Measurements from ENCODE around the gene PLA2G6. TPM values are rescaled to one million over a fixed set of nuclear protein-coding genes. Genes with fewer than 3 reads are reported as not detected.

Gene PLA2G6
- total RNA-seq, 1 donor from 2014 or later = 16.3 TPM

- peaks cover 33% of the 10 kb centered on the region for H3K36me3 Mint-ChIP-seq (ENCODE audit: low read depth)
- peaks cover 7% of the 10 kb centered on the region for H3K4me1 Mint-ChIP-seq (ENCODE audit: low read depth)
- DNase-seq (ENCODE audit: low spot score) = no peak
- peak overlapping the region; percentile 8 for H3K27ac Mint-ChIP-seq (ENCODE audit: unreplicated experiment)
- no peak overlapping the region for H3K4me3 Mint-ChIP-seq (ENCODE audit: unreplicated experiment)
- no peak for TF ChIP-seq CTCF (IDR thresholded peaks at IDR 0.05)
- no peaks in the 10 kb centered on the region for H3K27me3 Mint-ChIP-seq (ENCODE audit: low read depth)
- H3K9me3 Mint-ChIP-seq (ENCODE audit: low read depth) = no peaks in the 10 kb centered on the region
Measured at GRCh38 chr22:38228326-38228872, 46.8 kb upstream of the PLA2G6 start.

GRCh38 chr22:38226853-38227649 is 45.4 kb upstream of the PLA2G6 start:
- no peaks in the 10 kb centered on the region for H3K27me3 Mint-ChIP-seq (ENCODE audit: low read depth)
- peaks cover 29% of the 10 kb centered on the region for H3K36me3 Mint-ChIP-seq (ENCODE audit: low read depth)
- H3K4me1 Mint-ChIP-seq (ENCODE audit: low read depth) = peaks cover 15% of the 10 kb centered on the region
- no peak for TF ChIP-seq CTCF (IDR thresholded peaks at IDR 0.05)
- no peak overlapping the region for H3K4me3 Mint-ChIP-seq (ENCODE audit: unreplicated experiment)
- no peak for DNase-seq (ENCODE audit: low spot score)
- no peaks in the 10 kb centered on the region for H3K9me3 Mint-ChIP-seq (ENCODE audit: low read depth)
- no peak overlapping the region for H3K27ac Mint-ChIP-seq (ENCODE audit: unreplicated experiment)

GRCh38 chr22:38223289-38223960 is 41.8 kb upstream of the PLA2G6 start:
- no peak for DNase-seq (ENCODE audit: low spot score)
- H3K9me3 Mint-ChIP-seq (ENCODE audit: low read depth) = no peaks in the 10 kb centered on the region
- H3K4me1 Mint-ChIP-seq (ENCODE audit: low read depth) = peaks cover 35% of the 10 kb centered on the region
- H3K36me3 Mint-ChIP-seq (ENCODE audit: low read depth) = peaks cover 22% of the 10 kb centered on the region
- H3K4me3 Mint-ChIP-seq (ENCODE audit: unreplicated experiment) = no peak overlapping the region
- TF ChIP-seq CTCF (IDR thresholded peaks at IDR 0.05) = no peak
- no peaks in the 10 kb centered on the region for H3K27me3 Mint-ChIP-seq (ENCODE audit: low read depth)
- H3K27ac Mint-ChIP-seq (ENCODE audit: unreplicated experiment) = no peak overlapping the region

DNA sequence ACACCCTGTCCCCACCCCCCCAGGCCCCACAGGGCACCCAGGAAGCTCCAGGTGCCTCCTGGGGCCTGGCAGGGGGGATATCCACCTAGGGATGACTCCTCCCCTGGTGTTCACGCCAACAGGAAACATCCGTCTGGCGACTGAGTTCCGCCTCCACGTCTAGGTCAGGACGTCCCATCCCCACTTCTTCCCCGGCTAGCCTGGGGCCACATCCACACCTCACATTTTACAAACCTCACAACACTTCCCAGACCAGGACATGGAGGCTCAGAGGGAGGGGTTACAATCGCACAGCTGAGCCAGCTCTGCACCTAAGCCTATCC is 41.1 kb upstream of the PLA2G6 start:
- peaks cover 42% of the 10 kb centered on the region for H3K4me1 Mint-ChIP-seq (ENCODE audit: low read depth)
- H3K36me3 Mint-ChIP-seq (ENCODE audit: low read depth) = peaks cover 22% of the 10 kb centered on the region
- no peak for TF ChIP-seq CTCF (IDR thresholded peaks at IDR 0.05)
- DNase-seq (ENCODE audit: low spot score) = no peak
- no peaks in the 10 kb centered on the region for H3K27me3 Mint-ChIP-seq (ENCODE audit: low read depth)
- no peaks in the 10 kb centered on the region for H3K9me3 Mint-ChIP-seq (ENCODE audit: low read depth)
- H3K27ac Mint-ChIP-seq (ENCODE audit: unreplicated experiment) = peak overlapping the region; percentile 69
- H3K4me3 Mint-ChIP-seq (ENCODE audit: unreplicated experiment) = no peak overlapping the region

- H3K36me3 Mint-ChIP-seq (ENCODE audit: low read depth) = peaks cover 22% of the 10 kb centered on the region
- H3K4me1 Mint-ChIP-seq (ENCODE audit: low read depth) = peaks cover 46% of the 10 kb centered on the region
- no peak for DNase-seq (ENCODE audit: low spot score)
- no peaks in the 10 kb centered on the region for H3K27me3 Mint-ChIP-seq (ENCODE audit: low read depth)
- peak overlapping the region; percentile 51 for H3K27ac Mint-ChIP-seq (ENCODE audit: unreplicated experiment)
- no peak overlapping the region for H3K4me3 Mint-ChIP-seq (ENCODE audit: unreplicated experiment)
- no peak for TF ChIP-seq CTCF (IDR thresholded peaks at IDR 0.05)
- no peaks in the 10 kb centered on the region for H3K9me3 Mint-ChIP-seq (ENCODE audit: low read depth)
Measured at GRCh38 chr22:38221908-38222796, 40.5 kb upstream of the PLA2G6 start.

All from chondrocyte (in vitro differentiated cells).